ENCODE data around the gene PCDHB3.
A peak's percentile ranks its signal among the peaks of the same experiment; 100 is the strongest.
"Not testable (repeated sequence)": the region's sequence is repeated elsewhere in the genome, so short reads cannot be mapped to it uniquely, and the experiment has no call there.

The PCDHB3 gene

DNA sequence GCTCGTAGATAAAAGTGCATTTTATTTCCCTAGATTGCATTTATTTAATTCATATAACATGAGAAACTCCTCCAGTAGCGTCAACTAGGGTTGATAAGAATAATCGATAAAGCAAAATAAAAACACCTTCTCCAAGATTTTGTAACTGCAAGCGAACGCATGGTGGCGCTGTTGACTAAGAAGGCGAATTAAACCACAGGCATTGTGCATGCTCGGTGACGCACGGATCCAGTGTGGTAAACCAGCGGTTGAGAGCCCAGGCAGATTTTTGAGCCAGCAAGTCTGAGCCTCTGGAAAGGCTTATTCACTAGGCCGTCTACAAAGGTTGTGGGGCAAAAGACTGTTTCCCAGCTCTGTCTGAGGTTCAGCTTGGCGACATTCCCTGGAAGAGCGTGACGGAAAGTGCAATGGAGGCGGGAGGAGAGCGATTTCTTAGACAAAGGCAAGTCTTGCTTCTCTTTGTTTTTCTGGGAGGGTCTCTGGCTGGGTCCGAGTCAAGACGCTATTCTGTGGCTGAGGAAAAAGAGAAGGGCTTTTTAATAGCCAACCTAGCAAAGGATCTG, at the start of gene PCDHB3:
TSS of gene PCDHB3 (plus strand) at position 231 of the 563 bp plus-strand sequence. CDS start at position 408, 177 bp downstream.
- no peak for DNase-seq

DNA sequence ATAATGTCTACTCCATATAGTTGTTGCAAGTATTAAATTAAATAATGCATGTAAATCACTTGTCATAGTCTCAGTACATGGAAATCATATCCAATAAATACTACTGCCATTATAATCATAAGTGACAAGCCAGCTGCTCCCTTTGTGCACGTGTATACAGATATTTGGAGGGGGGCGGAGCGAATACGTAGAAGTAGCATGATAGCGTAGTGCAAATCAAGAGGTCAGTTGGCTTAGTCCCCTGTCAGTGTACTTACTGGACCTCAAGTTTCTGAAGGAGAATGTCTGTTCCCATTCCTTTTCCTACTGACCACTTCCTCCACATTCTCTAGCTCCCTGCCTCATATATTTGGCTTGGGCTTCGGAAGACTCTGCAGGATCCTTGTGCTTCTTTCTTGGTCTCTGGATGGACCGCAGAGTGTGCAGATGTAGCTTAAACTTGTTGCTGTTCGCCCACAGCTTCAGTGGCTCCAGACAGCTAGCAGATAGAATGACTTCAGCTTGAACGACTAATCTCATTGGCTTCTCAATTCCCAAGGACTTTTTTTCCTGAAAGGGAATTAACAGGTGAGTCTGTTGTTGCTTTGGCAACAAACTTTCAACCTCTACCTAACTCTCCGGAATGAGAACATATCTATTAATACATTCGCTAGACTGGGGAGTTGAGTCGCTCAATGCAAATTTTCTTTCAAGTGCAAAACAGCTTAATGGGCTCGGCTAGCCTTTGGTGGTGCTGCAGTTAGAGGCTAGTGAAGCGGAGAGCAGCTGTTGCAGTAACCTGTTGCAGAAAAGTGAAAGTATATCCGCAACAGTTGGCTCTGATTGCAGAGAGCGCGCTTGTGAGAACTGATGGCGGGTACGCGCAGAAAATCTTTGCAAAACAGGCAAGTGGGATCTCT, 49.4 kb upstream of the PCDHB3 start, which contains the start of gene PCDHB1:
TSS of gene PCDHB1 (plus strand) at position 753 of the 899 bp plus-strand sequence. CDS start at position 850, 97 bp downstream.
- DNase-seq: no peak

DNA sequence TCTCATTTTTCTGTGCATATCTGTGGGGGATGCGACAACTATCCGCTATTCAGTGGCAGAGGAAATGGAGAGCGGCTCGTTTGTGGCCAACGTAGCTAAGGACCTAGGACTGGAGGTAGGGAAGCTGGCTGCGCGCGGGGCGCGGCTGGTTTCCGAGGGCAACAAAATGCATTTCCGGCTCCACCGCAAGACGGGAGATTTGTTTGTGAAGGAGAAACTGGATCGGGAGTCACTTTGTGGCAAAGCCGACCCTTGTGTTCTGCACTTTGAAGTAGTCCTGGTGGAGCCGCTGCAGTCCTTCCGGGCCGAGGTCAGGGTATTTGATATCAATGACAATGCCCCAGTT, 48.8 kb upstream of the PCDHB3 start:
- DNase-seq: no peak

DNA sequence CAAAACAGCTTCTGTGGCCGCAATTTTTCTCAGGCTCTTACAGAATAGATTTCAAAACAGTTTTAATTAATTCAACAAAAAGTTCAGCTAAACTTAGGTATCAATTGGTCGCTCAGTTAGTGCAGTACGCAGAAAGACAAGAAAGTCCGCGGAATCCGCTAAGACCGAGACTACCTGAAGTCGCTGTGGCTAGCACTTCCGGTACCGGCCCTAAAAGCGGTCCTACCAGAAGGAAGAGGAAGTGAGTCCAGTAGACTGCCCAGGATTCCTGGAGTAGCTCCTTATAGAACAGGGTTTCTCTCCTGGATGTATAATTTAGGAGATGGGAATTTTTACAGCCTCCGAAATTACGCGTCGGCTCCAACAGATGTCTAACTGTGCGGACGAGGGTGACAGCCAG, 22.4 kb upstream of the PCDHB3 start:
- DNase-seq: no peak

DNA sequence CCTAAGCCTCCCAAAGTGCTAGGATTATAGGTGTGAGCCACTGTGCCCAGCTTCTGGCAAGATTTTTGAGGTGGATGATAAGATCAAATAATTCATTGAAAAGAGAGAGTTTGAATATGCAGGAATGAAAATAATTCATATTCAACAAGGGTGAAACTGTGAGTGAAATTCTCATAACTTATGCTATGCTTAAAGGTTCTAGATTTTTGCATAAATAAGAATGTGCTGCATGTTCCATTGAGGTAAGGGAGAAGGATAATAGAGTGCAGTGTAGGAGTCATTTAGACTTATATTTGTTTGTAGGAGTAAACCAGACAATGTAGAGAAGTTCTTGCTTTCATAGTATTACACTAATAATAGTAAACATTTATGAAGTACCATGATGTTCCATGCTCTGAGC, 18.0 kb upstream of the PCDHB3 start:
- no peak for DNase-seq

DNA sequence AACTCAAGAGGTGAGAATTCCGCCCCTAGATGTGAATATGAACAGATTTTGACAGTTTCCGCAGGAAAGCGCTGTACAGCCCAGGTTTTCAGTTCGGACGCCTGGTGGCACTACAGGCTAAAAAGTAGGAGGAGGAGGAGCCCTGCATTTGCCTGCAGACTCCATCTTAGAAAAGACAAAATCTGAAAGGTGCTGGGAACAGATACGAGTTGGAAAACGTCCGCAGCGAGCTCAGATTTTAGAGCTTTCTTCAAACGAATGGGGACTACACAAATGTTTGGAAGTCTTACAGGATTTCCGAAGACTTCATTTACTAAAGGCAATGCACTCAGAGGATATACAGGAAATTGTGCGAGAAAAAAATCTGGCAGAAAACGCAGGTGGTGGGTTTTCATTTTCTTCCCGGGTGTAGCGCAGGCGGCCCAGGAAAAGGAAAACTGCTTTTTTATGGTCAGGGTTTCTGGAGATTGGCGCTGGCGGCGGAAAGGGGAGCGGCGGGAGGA, 15.7 kb upstream of the PCDHB3 start:
- no peak for DNase-seq

DNA sequence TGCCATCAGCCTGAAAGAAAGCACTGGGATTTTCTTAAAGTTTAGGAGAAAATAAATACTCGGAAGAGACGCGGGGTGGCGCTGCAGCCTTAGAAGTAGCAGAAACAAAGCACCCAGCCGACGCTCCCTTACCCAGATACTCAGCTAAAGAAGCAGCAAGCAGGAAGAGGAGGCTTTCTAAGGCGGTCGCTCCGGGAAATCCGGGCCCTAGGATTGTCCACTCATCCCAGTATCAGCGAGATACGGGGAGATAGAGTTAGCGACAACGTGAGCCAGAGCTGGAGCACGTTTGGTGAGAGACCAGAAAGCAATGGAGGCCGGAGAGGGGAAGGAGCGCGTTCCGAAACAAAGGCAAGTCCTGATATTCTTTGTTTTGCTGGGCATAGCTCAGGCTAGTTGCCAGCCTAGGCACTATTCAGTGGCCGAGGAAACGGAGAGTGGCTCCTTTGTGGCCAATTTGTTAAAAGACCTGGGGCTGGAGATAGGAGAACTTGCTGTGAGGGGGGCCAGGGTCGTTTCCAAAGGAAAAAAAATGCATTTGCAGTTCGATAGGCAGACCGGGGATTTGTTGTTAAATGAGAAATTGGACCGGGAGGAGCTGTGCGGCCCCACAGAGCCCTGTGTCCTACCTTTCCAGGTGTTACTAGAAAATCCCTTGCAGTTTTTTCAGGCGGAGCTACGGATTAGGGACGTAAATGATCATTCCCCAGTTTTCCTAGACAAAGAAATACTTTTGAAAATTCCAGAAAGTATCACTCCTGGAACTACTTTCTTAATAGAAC, 5.6 kb upstream of the PCDHB3 start, which contains the start of gene PCDHB2:
TSS of gene PCDHB2 (plus strand) at position 135 of the 782 bp plus-strand sequence. CDS start at position 311, 176 bp downstream.
- peak; percentile 80 for DNase-seq

DNA sequence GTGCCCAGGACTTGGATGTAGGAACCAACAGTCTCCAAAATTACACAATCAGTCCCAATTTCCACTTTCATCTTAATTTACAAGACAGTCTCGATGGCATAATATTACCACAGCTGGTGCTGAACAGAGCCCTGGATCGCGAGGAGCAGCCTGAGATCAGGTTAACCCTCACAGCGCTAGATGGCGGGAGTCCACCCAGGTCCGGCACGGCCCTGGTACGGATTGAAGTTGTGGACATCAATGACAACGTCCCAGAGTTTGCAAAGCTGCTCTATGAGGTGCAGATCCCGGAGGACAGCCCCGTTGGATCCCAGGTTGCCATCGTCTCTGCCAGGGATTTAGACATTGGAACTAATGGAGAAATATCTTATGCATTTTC, 5.0 kb upstream of the PCDHB3 start:
- DNase-seq: no peak

DNA sequence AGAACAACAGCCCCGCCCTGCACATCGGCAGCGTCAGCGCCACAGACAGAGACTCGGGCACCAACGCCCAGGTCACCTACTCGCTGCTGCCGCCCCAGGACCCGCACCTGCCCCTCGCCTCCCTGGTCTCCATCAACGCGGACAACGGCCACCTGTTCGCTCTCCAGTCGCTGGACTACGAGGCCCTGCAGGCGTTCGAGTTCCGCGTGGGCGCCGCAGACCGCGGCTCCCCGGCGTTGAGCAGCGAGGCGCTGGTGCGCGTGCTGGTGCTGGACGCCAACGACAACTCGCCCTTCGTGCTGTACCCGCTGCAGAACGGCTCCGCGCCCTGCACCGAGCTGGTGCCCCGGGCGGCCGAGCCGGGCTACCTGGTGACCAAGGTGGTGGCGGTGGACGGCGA, 4.1 kb upstream of the PCDHB3 start:
- DNase-seq: not testable (repeated sequence)

DNA sequence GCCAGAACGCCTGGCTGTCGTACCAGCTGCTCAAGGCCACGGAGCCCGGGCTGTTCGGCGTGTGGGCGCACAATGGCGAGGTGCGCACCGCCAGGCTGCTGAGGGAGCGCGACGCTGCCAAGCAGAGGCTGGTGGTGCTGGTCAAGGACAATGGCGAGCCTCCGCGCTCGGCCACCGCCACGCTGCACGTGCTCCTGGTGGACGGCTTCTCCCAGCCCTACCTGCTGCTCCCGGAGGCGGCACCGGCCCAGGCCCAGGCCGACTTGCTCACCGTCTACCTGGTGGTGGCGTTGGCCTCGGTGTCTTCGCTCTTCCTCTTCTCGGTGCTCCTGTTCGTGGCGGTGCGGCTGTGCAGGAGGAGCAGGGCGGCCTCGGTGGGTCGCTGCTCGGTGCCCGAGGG, 3.7 kb upstream of the PCDHB3 start:
- not testable (repeated sequence) for DNase-seq

DNA sequence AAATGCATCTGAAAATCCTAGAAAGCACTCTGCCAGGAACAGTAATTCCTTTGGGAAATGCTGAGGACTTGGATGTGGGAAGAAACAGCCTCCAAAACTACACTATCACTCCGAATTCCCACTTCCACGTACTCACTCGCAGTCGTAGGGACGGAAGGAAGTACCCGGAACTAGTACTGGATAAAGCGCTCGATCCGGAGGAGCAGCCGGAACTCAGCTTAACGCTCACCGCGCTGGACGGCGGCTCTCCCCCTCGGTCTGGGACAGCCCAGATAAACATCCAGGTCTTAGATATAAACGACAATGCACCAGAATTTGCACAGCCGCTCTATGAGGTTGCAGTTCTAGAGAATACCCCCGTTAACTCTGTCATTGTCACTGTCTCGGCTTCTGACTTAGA, 786 bp downstream of the PCDHB3 start:
- no peak for DNase-seq

DNA sequence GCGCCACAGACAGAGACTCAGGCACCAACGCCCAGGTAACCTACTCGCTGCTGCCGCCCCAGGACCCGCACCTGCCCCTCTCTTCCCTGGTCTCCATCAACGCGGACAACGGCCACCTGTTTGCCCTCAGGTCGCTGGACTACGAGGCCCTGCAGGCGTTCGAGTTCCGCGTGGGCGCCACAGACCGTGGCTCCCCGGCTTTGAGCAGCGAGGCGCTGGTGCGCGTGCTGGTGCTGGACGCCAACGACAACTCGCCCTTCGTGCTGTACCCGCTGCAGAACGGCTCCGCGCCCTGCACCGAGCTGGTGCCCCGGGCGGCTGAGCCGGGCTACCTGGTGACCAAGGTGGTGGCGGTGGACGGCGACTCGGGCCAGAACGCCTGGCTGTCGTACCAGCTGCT, 1.8 kb downstream of the PCDHB3 start:
- DNase-seq: not testable (repeated sequence)

DNA sequence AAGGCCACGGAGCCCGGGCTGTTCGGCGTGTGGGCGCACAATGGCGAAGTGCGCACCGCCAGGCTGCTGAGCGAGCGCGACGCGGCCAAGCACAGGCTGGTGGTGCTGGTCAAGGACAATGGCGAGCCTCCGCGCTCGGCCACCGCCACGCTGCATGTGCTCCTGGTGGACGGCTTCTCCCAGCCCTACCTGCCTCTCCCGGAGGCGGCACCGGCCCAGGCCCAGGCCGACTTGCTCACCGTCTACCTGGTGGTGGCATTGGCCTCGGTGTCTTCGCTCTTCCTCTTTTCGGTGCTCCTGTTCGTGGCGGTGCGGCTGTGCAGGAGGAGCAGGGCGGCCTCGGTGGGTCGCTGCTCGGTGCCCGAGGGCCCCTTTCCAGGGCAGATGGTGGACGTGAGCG, 2.2 kb downstream of the PCDHB3 start:
- DNase-seq: not testable (repeated sequence)

DNA sequence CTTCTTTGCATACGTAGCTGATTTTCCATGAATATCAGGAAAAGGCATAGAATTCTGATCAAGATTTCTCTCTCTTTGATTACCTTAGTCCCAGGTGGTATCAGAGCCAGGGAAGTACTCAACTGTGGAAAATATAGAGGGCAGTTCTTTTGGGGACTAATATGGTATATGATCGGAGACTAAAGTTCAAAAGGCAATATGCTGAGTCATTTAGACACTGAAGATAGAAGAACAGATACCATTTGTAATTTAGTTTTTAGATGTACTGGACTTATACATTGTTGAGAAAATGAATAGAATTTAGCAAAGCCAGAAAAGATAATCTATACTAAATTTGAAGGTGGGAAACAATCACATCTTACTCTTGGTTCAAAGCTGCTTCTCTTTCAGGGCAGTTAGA, 5.1 kb downstream of the PCDHB3 start:
- DNase-seq: no peak

DNA sequence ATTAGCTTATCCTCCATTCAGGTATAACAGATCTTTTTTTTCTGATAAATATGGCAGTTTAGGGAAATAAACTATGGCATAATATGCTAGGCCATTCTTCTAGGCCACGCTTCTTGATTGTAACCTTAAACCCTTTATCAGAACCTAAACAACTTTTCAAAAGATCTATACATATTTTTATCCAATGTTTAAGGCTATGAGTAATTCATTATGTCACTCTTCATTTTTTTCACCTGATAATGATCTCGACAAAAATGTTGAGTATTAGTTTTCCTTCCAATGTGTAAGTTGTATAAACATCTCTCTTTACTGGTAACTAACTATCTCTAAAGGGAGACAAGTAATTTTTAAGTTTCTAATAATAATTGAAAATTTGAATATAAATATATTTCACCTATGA, 19.0 kb downstream of the PCDHB3 start:
- no peak for DNase-seq

DNA sequence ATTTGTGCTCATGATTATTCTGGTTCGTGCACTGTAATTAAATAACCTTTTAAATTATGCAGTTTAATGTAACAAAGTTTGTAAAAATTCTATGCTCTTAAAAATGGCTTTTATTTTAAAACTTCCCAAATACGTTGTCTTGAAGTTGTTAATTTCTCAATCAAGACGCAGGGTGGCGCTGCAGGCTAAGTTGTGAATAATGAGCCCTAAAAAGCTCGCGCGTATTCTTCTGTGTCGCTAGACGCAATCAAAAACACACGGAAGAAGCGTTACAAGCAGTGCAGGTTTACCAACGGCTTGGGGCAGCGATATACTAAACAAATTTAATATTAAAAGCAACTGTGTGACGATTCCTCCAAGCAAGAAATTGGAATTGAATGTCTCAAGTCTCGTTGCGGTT, 21.3 kb downstream of the PCDHB3 start, which contains the start of gene PCDHB4:
TSS of gene PCDHB4 (plus strand) at position 256 of the 400 bp plus-strand sequence. CDS start 181 bp downstream, outside the sequence.
- DNase-seq: no peak

DNA sequence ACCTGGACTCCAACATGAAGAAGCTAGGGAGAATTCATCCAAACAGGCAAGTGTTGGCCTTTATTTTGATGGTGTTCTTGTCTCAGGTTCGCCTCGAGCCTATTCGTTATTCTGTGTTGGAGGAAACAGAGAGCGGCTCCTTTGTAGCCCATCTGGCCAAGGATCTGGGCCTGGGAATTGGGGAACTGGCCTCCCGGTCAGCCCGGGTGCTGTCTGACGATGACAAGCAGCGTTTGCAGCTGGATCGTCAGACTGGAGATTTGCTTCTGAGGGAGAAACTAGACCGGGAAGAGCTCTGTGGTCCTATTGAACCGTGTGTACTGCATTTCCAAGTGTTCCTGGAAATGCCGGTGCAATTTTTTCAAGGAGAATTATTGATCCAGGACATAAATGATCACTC, 21.7 kb downstream of the PCDHB3 start:
- DNase-seq: no peak

DNA sequence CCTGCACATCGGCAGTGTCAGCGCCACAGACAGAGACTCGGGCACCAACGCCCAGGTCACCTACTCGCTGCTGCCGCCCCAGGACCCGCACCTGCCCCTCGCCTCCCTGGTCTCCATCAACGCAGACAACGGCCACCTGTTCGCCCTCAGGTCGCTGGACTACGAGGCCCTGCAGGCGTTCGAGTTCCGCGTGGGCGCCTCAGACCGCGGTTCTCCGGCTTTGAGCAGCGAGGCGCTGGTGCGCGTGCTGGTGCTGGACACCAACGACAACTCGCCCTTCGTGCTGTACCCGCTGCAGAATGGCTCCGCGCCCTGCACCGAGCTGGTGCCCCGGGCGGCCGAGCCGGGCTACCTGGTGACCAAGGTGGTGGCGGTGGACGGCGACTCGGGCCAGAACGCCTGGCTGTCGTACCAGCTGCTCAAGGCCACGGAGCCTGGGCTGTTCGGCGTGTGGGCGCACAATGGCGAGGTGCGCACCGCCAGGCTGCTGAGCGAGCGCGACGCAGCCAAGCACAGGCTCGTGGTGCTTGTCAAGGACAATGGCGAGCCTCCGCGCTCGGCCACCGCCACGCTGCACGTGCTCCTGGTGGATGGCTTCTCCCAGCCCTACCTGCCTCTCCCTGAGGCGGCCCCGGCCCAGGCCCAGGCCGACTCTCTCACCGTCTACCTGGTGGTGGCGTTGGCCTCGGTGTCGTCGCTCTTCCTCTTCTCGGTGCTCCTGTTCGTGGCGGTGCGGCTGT, 23.3 kb downstream of the PCDHB3 start:
- not testable (repeated sequence) for DNase-seq

DNA sequence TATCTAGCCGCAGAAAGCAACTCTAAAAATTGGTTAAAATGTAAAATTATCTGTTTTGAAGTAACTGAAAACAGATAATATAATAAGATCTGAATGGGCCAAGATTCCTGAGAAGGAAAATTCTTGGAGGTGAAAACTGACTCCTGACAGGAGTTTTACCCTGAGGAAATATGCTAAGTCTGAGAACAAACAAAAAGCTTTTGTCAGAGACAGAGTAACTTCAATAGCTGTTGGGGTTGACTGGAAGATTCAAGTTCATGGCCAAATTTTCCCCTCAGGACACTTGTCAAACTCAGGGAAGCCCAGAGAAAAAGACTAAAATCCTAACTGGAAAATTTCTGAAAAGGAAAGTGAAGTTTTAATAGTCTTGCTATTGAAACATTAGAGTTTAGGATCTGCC, 27.0 kb downstream of the PCDHB3 start:
- DNase-seq: no peak

DNA sequence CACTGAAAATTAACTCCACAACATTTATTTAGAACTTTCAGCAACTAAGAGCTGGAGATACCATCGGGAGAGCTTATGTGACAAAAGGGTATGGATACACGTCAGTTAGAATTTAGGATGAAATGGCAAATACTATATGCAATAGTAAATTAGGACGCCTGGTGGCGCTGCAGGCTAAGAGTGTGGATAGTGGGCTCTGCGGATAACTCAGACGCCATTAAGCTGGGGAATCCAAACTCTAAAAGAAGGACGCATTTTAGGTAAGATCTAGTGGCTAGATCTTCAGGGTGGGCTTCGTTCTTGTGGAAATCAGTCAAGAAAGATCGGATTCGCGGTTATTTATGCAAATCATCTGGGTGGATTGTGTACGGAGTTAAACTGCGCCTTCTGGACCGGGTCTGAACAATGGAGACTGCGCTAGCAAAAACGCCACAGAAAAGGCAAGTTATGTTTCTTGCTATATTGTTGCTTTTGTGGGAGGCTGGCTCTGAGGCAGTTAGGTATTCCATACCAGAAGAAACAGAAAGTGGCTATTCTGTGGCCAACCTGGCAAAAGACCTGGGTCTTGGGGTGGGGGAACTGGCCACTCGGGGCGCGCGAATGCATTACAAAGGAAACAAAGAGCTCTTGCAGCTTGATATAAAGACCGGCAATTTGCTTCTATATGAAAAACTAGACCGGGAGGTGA, 34.9 kb downstream of the PCDHB3 start, which contains the start of gene PCDHB5:
TSS of gene PCDHB5 (plus strand) at position 177 of the 688 bp plus-strand sequence. CDS start at position 406, 229 bp downstream.
- peak; percentile 71 for DNase-seq

DNA sequence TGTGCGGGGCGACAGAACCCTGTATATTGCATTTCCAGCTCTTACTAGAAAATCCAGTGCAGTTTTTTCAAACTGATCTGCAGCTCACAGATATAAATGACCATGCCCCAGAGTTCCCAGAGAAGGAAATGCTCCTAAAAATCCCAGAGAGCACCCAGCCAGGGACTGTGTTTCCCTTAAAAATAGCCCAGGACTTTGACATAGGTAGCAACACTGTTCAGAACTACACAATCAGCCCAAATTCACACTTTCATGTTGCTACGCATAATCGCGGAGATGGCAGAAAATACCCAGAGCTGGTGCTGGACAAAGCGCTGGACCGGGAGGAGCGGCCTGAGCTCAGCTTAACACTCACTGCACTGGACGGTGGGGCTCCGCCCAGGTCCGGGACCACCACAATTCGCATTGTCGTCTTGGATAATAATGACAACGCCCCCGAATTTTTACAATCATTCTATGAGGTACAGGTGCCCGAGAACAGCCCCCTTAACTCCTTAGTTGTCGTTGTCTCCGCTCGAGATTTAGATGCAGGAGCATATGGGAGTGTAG, 35.5 kb downstream of the PCDHB3 start:
- DNase-seq: no peak
